Thyroid gland (tissue), 4 donors: ENCODE data around the gene NT5DC1.

ENCODE experiments used
- CTCF ChIP-seq, 6 experiments: fragments of 200-600 bp in 3 of 6; fragments of 450-650 bp in 3 of 6; sonication (generic) in 3 of 6; IDR thresholded peaks; one replicate each; pipeline ENCODE4 v1.5.1; 2016 to 2019; ENCODE audit warnings: antibody characterized with exemption in 6 of 6, mild to moderate bottlenecking in 2 of 6, inconsistent platforms in 1 of 6, moderate library complexity in 1 of 6
- POLR2A ChIP-seq, 2 donors: fragments of 450-650 bp; IDR thresholded peaks; one replicate each; pipeline ENCODE4 v1.6.1; 2017; ENCODE audit warnings: antibody characterized with exemption in 2 of 2, mild to moderate bottlenecking in 2 of 2, moderate library complexity in 1 of 2

GRCh38 chr6:116101790-116102189 lies 1.1 kb downstream of the NT5DC1 start:
- TF ChIP-seq CTCF (IDR thresholded peaks at IDR 0.05) (no peak), POLR2A (IDR thresholded peaks at IDR 0.05) (no peak)
